ENCODE results near the gene TKFC.

The TKFC gene

DNA sequence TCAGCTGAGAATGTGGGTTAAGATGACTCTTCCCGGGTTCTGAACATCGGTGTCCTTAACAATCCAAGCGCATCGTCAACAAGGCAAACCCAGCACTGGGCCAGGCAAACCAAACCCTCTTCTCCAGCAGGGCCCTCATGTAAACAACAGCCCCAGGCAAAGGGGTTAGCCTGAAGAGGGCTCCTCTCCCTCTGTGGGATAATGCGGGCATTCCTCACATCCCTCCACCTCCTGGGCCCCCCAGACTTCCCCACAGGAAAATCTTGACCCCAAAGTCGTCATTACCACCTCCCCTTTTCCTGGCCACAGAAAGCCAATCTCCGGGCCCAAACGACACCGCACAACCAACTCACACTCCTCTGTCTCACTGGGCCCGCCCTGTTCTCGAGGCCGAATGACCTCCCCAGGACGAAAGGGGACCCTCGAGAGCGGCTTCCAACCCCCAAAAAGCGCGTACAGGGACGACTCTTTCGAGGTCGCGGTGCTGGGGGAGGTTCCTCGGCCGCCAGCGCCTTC lies 689 bp upstream of the TKFC start:
- H3K4me3 ChIP-seq (ENCODE audit: low read length): peak overlapping the region; percentile 94
- peak; percentile 35 for DNase-seq (ENCODE audit: low read depth)
- TF ChIP-seq, protein P1, sequence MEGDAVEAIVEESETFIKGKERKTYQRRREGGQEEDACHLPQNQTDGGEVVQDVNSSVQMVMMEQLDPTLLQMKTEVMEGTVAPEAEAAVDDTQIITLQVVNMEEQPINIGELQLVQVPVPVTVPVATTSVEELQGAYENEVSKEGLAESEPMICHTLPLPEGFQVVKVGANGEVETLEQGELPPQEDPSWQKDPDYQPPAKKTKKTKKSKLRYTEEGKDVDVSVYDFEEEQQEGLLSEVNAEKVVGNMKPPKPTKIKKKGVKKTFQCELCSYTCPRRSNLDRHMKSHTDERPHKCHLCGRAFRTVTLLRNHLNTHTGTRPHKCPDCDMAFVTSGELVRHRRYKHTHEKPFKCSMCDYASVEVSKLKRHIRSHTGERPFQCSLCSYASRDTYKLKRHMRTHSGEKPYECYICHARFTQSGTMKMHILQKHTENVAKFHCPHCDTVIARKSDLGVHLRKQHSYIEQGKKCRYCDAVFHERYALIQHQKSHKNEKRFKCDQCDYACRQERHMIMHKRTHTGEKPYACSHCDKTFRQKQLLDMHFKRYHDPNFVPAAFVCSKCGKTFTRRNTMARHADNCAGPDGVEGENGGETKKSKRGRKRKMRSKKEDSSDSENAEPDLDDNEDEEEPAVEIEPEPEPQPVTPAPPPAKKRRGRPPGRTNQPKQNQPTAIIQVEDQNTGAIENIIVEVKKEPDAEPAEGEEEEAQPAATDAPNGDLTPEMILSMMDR (IDR thresholded peaks at IDR 0.05; ENCODE audit: insufficient read depth, low read depth, low read length, missing control alignments): no peak

DNA sequence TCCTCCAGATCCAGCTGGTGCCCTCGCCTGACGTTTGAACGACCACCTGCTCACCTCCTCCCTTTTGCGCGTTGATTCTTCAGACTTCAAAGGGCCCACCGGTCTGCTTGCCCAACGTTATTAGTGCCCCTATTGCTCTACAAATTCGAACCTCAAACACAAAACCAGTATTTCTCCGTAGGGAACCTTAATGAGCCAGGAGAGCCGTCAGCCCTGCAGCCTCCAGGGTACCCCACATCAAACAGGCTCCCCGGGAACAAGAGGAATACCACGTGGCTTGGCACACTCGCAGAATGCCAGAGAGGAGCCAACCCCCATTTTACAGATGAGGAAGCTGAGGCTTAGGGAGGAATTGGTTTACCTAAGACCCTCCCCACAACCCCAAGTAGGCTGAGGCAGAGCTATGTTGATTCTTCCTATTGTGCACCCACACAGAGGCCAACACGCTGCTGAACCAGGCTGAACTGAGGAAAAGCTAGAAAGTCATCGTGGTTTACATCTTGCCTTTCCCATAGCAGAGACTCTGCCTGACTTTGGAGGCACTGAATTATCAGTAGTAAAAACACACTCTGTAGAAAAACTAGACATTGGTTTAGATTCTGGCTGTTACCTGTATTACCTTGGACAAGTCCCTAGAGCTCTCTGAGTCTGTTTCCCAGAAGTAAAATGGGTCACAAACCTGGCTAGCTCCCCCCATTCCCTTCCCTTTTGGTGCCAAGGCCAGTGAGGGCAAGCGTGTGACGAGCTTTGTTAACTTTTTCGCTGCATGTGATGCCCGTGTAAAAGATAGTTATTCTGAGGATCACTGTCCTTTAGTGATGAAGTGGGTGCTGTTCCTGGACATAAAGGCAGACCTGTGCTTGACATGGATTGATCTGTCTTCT lies 764 bp downstream of the TKFC start:
- no peak for DNase-seq (ENCODE audit: low read depth)
- TF ChIP-seq, protein P1 (IDR thresholded peaks at IDR 0.05; ENCODE audit: insufficient read depth, low read depth, low read length, missing control alignments): no peak
- H3K4me3 ChIP-seq (ENCODE audit: low read length): peak overlapping the region; percentile 94

DNA sequence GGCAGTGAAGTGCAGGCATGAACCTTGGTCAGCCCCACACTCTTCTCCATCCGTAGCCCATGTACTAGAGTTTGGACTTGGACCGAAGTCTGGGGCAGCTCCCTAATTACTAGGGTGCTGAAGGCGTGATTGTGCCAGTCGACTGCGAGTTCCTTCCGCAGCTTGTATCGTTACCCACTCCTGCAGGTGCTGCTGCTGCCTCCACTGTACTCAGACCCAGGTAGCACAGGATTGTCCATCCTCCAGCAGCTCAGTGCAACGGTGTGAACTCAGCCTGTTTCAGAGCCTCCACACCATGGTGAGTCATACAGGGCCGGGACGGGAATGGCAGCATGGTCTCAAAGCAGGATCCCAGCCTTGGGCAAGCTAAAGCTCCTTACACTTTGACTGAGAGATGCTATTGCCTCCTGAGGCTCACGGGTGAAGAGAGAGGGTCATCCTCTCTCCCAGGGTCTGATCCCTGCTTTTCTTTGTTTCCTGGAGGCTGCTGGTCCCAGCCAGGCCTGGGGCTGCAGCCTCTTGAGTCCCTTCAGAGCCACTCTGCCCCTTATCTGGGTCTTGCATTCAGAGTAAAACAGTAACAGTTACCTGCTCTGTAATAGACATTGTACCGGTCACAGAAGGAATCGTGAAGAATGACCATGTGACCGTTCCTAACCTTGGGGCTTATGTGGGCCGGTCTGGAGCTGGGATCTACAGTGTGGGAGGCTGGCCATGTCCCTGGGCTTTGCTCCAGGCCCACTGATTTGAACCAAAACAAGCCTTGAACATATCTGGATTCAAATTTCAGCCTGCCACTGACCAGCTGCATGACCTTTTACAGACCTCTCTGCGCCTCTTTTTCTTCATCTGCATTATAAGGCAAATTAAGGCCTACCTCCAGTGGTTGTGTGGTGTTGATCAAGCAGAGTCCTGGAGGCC lies 1.7 kb downstream of the TKFC start:
- TF ChIP-seq, protein P1 (IDR thresholded peaks at IDR 0.05; ENCODE audit: insufficient read depth, low read depth, low read length, missing control alignments): no peak
- H3K4me3 ChIP-seq (ENCODE audit: low read length): no peak overlapping the region
- DNase-seq (ENCODE audit: low read depth): peak; percentile 82

DNA sequence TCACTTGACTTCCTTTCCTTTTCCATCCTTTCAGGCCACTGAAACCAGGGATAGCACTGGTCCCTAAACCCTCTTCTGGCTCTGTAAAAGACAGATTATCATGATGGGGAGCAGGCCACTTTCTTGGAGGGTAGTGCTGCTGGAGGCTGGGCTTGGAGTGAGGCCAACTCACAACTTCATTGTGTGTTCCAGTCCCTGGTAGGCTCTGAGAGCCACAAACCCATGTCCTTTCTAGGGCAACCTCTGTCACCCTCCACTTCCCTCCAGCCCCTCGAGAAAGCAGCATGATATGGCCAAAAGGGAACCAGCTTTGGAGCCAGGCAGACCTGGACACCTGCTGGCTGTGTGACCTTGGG lies 2.3 kb downstream of the TKFC start:
- no peak for DNase-seq (ENCODE audit: low read depth)
- TF ChIP-seq, protein P1 (IDR thresholded peaks at IDR 0.05; ENCODE audit: insufficient read depth, low read depth, low read length, missing control alignments): no peak

DNA sequence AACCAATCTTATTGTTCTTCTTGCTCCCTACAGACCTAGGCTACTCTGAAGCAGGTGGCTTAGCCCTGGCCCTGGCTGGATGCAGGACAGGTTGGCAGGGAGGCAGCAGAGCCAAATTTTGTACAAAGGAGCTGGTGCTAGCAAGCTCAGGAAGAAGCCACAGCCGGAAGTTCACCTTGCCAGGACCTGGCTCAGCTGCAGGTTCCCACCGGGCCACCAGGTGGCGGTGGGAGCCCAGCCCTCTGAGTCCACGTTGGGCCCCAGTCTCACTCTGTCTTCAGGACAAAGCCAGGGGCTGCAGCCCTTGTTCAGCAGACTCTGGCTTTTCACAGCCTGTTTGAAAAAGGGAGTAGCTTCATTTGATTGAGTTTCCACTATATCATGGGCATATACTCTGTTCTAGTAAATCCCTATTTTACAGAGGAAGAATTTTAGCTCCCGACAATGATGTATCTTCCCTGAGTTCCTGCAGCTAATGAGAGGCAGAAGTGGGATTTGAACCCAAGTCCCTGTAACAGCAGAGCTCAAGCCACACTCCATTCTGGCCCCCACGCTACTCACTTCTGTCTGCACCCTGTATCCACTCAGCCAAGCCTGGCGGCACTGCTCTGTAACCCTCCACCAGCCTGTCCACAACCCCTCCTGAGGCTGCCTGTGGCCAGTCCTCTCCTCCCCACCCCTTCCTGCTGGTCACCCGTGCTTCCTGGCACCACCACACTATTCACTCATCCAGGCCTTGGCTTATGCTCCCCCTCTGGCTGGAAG lies 3.3 kb downstream of the TKFC start:
- TF ChIP-seq, protein P1 (IDR thresholded peaks at IDR 0.05; ENCODE audit: insufficient read depth, low read depth, low read length, missing control alignments): peak; percentile 99
- peak; percentile 84 for DNase-seq (ENCODE audit: low read depth)
- H3K4me3 ChIP-seq (ENCODE audit: low read length): no peak overlapping the region

More for the DNA sequence above, 2.3 kb downstream of the TKFC start:
- H3K4me3 ChIP-seq (ENCODE audit: low read length): no peak overlapping the region

DNA sequence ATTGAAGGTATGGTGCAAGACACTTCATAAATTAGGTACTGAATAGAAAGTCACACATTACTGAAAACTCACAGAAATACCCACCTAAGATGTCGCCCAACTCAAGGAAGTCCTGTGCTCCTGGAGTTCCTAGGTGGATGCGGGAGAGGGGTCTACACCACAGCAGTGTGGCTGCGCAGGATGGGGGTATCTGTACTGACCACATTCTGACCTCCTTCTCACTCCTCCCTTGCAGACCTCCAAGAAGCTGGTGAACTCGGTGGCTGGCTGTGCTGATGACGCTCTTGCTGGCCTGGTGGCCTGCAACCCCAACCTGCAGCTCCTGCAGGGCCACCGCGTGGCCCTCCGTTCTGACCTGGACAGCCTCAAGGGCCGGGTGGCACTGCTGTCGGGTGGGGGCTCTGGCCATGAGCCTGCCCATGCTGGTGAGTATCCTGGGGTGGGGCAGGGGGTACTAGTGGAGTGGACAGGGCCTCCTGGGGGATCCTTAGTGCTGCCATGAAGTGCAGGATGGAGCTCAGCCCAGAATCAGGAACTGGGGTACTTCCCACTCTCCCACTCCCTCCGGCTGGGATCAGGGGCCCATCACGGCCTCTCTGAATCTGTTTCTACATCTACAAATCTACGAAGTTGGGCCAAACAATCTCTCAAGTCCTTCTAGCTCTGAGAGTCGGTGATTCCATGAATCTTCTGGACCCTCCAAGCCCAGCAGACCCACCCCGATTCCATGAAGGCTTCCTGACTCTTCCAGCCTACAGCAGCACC lies 4.9 kb downstream of the TKFC start:
- no peak for DNase-seq (ENCODE audit: low read depth)
- no peak overlapping the region for H3K4me3 ChIP-seq (ENCODE audit: low read length)
- TF ChIP-seq, protein P1 (IDR thresholded peaks at IDR 0.05; ENCODE audit: insufficient read depth, low read depth, low read length, missing control alignments): no peak
